ENCODE results near the gene PNPO. TPM values are rescaled to one million over a fixed set of nuclear protein-coding genes. Genes with fewer than 3 reads are reported as not detected.

Gene PNPO
- total and polyA plus RNA-seq, 2 of the 4 experiments (the other 2 are of a cell fraction), result 13.9 to 34.1 TPM

GRCh38 chr17:47949946-47950345 is 8.6 kb downstream of the PNPO start:
- in situ Hi-C loops (cut with MboI; ENCODE audit: low sequenced_read_pairs), result no loop called here
- ATAC-seq (ENCODE audit: low read depth), result no peak

More at GRCh38 chr17:47949946-47950345, 8.6 kb downstream of the PNPO start:
- Histone ChIP-seq H2BK20ac (ENCODE audit: low read depth, low read length) (0 out of 2 replicates have a peak overlapping the region, but pooled peaks have one; percentile 90), H3K4me3 (ENCODE audit: insufficient read depth, low read depth, low read length) (no peak overlapping the region), H2AK9ac (replicated peaks; ENCODE audit: low read depth, low read length, poor library complexity) (peak overlapping the region; percentile 98), H3K27me3 (ENCODE audit: control insufficient read depth, insufficient read depth, low read length) (no peaks in the 10 kb centered on the region), H3K23ac (ENCODE audit: low read depth, low read length) (peak overlapping the region; percentile 93; the same call in 1 of the 2 replicates), H3K36me3 (ENCODE audit: control insufficient read depth, insufficient read depth, low read length) (peaks cover 2% of the 10 kb centered on the region; the same call in 1 of the 2 replicates), H3K27ac (ENCODE audit: insufficient read depth, low read length) (no peak overlapping the region), H4K8ac (ENCODE audit: low read depth in 2 of 2, low read length in 2 of 2) (peak overlapping the region; percentile 78 to 99; a peak in 3 of 4 replicates), H3K79me1 (ENCODE audit: low read depth in 1 of 2, low read length in 2 of 2) (peaks cover 0 to 5% of the 10 kb centered on the region in 2 experiments; a peak in 1 of 4 replicates), H2AFZ (replicated peaks; ENCODE audit: low read length, poor library complexity) (peak overlapping the region; percentile 98), H2BK5ac (ENCODE audit: low read depth, low read length, poor library complexity, severe bottlenecking) (no peak overlapping the region), H4K20me1 (ENCODE audit: insufficient read depth, low read length) (peaks cover 2% of the 10 kb centered on the region; the same call in 1 of the 2 replicates), H2AK5ac (ENCODE audit: low read depth, low read length) (peak overlapping the region; percentile 52; the same call in 1 of the 2 replicates), H3K9me1 (ENCODE audit: insufficient read depth, low read length) (no peaks in the 10 kb centered on the region), H4K5ac (ENCODE audit: low read depth, low read length) (peak overlapping the region; percentile 58), H4K91ac (ENCODE audit: insufficient read depth, low read depth, low read length) (peak overlapping the region; percentile 93), H3K56ac (ENCODE audit: extremely low read depth, insufficient read depth, low read length) (peak overlapping the region; percentile 61; the same call in 1 of the 2 replicates), H3K4me1 (ENCODE audit: control insufficient read depth, insufficient read depth, low read length) (peaks cover 3% of the 10 kb centered on the region), H3K4ac (ENCODE audit: low read depth, low read length) (peak overlapping the region; percentile 96), H2BK120ac (ENCODE audit: low read depth, low read length) (peak overlapping the region; percentile 88; the same call in 1 of the 2 replicates), H2BK15ac (ENCODE audit: low read depth, low read length) (peak overlapping the region; percentile 43; the same call in 1 of the 3 replicates), H3K4me2 (ENCODE audit: low read depth, low read length) (no peak overlapping the region), H3K9ac (ENCODE audit: low read depth, low read length) (no peak overlapping the region), H3K18ac (ENCODE audit: low read depth, low read length) (no peak overlapping the region), H3K9me3 (ENCODE audit: control insufficient read depth, insufficient read depth, low read length) (no peaks in the 10 kb centered on the region), H3K14ac (replicated peaks; ENCODE audit: low read depth, low read length) (peak overlapping the region; percentile 98; the same call in 1 of the 2 replicates)
- ChIA-PET POLR2A (ENCODE audit: unreplicated experiment) (no interaction called here), CTCF (interaction anchor here (0.5 to 3.3 kb wide), 9 partner anchors 17 to 663 kb away, joined by 3 to 23 read pairs (median 4); partner anchors contain the start of genes CDK5RAP3 and SP2)
- dilution Hi-C loops (cut with HindIII; ENCODE audit: low sequenced_read_pairs, unreplicated experiment) (no loop called here), intact Hi-C loops (cut with micrococcal nuclease) (loop anchor here (1.0 to 5.0 kb wide), 3 partner anchors 20 to 108 kb away; partner anchors contain the start of gene SCRN2)
- BruUV-seq (replicated peaks), result no TSS peak
- WGBS, 2 experiments (ENCODE audit: extremely low coverage in 2 of 2, insufficient read length in 1 of 2), result no CpG with 5 or more reads among the region's 3 CpGs
- DNase-seq, result no peak
- TF ChIP-seq USF2 (IDR thresholded peaks at IDR 0.05; ENCODE audit: low read depth, low read length) (no peak), ELK1 (IDR thresholded peaks at IDR 0.05; ENCODE audit: borderline replicate concordance, low read depth, low read length) (no peak), CHD1 (IDR thresholded peaks at IDR 0.05; ENCODE audit: low read depth, low read length) (no peak), MAZ (IDR thresholded peaks at IDR 0.05; ENCODE audit: borderline replicate concordance, low read depth, low read length) (no peak), MXI1 (IDR thresholded peaks at IDR 0.05; ENCODE audit: borderline replicate concordance, low read depth, low read length) (no peak), CEBPB (IDR thresholded peaks at IDR 0.05; ENCODE audit: low read depth, low read length) (no peak), FOS (IDR thresholded peaks at IDR 0.05; ENCODE audit: low read depth, low read length) (no peak), NFE2L2 (IDR thresholded peaks at IDR 0.05; ENCODE audit: low read depth, low read length) (no peak), RCOR1 (IDR thresholded peaks at IDR 0.05; ENCODE audit: insufficient replicate concordance, low read length) (no peak), POLR2A (IDR thresholded peaks at IDR 0.05; ENCODE audit: low read depth, low read length) (no peak), MAFK (IDR thresholded peaks at IDR 0.05; ENCODE audit: low read depth, low read length) (no peak), RAD21 (IDR thresholded peaks at IDR 0.05; ENCODE audit: low read length) (no peak), SMC3 (IDR thresholded peaks at IDR 0.05; ENCODE audit: low read depth, low read length) (no peak), BHLHE40 (IDR thresholded peaks at IDR 0.05; ENCODE audit: low read depth, low read length) (no peak), RFX5 (IDR thresholded peaks at IDR 0.05; ENCODE audit: low read depth, low read length) (no peak)
- TF ChIP-seq, protein P1, sequence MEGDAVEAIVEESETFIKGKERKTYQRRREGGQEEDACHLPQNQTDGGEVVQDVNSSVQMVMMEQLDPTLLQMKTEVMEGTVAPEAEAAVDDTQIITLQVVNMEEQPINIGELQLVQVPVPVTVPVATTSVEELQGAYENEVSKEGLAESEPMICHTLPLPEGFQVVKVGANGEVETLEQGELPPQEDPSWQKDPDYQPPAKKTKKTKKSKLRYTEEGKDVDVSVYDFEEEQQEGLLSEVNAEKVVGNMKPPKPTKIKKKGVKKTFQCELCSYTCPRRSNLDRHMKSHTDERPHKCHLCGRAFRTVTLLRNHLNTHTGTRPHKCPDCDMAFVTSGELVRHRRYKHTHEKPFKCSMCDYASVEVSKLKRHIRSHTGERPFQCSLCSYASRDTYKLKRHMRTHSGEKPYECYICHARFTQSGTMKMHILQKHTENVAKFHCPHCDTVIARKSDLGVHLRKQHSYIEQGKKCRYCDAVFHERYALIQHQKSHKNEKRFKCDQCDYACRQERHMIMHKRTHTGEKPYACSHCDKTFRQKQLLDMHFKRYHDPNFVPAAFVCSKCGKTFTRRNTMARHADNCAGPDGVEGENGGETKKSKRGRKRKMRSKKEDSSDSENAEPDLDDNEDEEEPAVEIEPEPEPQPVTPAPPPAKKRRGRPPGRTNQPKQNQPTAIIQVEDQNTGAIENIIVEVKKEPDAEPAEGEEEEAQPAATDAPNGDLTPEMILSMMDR (conservative IDR thresholded peaks at IDR 0.05; ENCODE audit: low read depth, low read length), result no peak
